ENCODE data around the gene TAS2R30. TPM values are rescaled to one million over a fixed set of nuclear protein-coding genes. Genes with fewer than 3 reads are reported as not detected.
"Not testable (repeated sequence)": the region's sequence is repeated elsewhere in the genome, so short reads cannot be mapped to it uniquely, and the experiment has no call there.

TAS2R30 gene
- total and polyA plus RNA-seq, 9 of the 15 experiments (the other 6 are each of a cell fraction or from before 2014, with no cell fraction given) = 0.11 to 4.0 (median 0.99) TPM; not detected in 3

GRCh38 chr12:11130382-11130781 is 4.1 kb downstream of the TAS2R30 start:
- H3K4me2 ChIP-seq (ENCODE audit: insufficient read depth, low read length) = no peak overlapping the region
- H4K20me1 ChIP-seq (replicated peaks; ENCODE audit: control insufficient read depth, insufficient read depth, low read length) = no peaks in the 10 kb centered on the region
- no TSS peak for BruUV-seq (replicated peaks)
- no peaks in the 10 kb centered on the region for H3K9me1 ChIP-seq (ENCODE audit: control insufficient read depth, insufficient read depth, low read length)
- TF ChIP-seq ZNF696 (CRISPR knock-in tag; conservative IDR thresholded peaks at IDR 0.05) = no peak
- TF ChIP-seq PRPF4 (IDR thresholded peaks at IDR 0.05; ENCODE audit: insufficient read depth, low read depth, low read length, poor library complexity, severe bottlenecking) = no peak
- TF ChIP-seq HDAC2 (IDR thresholded peaks at IDR 0.05) = no peak
- TF ChIP-seq ZBTB1 (CRISPR knock-in tag; IDR thresholded peaks at IDR 0.05; ENCODE audit: borderline replicate concordance, low read depth) = no peak
- no peak for TF ChIP-seq SNRNP70 (optimal IDR thresholded peaks at IDR 0.05; ENCODE audit: low read depth, low read length)
- TF ChIP-seq CAMTA2 (CRISPR knock-in tag; conservative IDR thresholded peaks at IDR 0.05) = no peak
- no peak for TF ChIP-seq OTX1 (CRISPR knock-in tag; IDR thresholded peaks at IDR 0.05)
- FAIRE-seq = no peak
- no peak overlapping the region for H3K4me3 ChIP-seq
- ATAC-seq = no peak
- no peaks in the 10 kb centered on the region for H3K27me3 ChIP-seq (ENCODE audit: control insufficient read depth in 2 of 2, insufficient read depth in 2 of 2, low read length in 2 of 2)
- H2AFZ ChIP-seq (ENCODE audit: low read depth, low read length) = no peak overlapping the region
- POLR2A ChIA-PET = no interaction called here
- WGBS (ENCODE audit: insufficient coverage, low coverage, missing lambda C conversion rate) = 100% methylated on average over 3 of the region's 3 CpGs
- no peaks in the 10 kb centered on the region for H3K4me1 ChIP-seq (replicated peaks in 1 of 2; ENCODE audit: control insufficient read depth in 2 of 2, insufficient read depth in 2 of 2, low read length in 2 of 2)
- DNase-seq (ENCODE audit: extremely low read depth in 1 of 4, low spot score in 3 of 4) = no peak
- no peaks in the 10 kb centered on the region for H3K9me3 ChIP-seq (replicated peaks; ENCODE audit: control insufficient read depth, insufficient read depth, low read depth, low read length)
- H3K36me3 ChIP-seq (ENCODE audit: control insufficient read depth, insufficient read depth, low read length) = no peaks in the 10 kb centered on the region
- H3K27ac ChIP-seq (ENCODE audit: extremely low read depth, low read depth, low read length) = no peak overlapping the region
- no peak overlapping the region for H3K9ac ChIP-seq (ENCODE audit: insufficient read depth in 1 of 2, low read depth in 2 of 2, low read length in 2 of 2)
- H3K79me2 ChIP-seq (ENCODE audit: control insufficient read depth, insufficient read depth, low read length) = peaks cover 39% of the 10 kb centered on the region
- intact Hi-C loops (cut with micrococcal nuclease) (no loop called here), in situ Hi-C loops (cut with MboI) (no loop called here)
- CTCF ChIA-PET (ENCODE audit: low intra/inter-chr PET ratio) = no interaction called here

DNA sequence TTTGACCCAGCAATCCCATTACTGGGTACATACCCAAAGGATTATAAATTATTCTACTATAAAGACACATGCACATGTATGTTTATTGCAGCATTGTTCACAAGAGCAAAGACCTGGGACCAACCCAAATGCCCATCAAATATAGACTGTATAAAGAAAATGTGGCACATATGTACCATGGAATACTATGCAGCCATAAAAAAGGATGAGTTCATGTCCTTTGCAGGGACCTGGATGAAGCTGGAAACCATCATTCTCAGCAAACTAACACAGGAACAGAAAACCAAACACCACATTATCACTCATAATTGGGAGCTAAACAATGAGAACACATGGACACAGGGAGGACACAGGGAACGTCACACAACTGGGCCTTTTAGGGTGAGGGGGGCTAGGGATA is 20.3 kb downstream of the TAS2R30 start:
- H4K20me1 ChIP-seq (replicated peaks; ENCODE audit: control insufficient read depth, insufficient read depth, low read length); H2AFZ ChIP-seq (ENCODE audit: low read depth, low read length); H3K4me2 ChIP-seq (ENCODE audit: insufficient read depth, low read length); POLR2A ChIA-PET; CTCF ChIA-PET (ENCODE audit: low intra/inter-chr PET ratio); H3K36me3 ChIP-seq (ENCODE audit: control insufficient read depth, insufficient read depth, low read length); in situ Hi-C loops (cut with MboI); H3K9me1 ChIP-seq (ENCODE audit: control insufficient read depth, insufficient read depth, low read length); H3K27ac ChIP-seq (ENCODE audit: extremely low read depth, low read depth, low read length); DNase-seq (ENCODE audit: extremely low read depth in 1 of 4, low spot score in 3 of 4); FAIRE-seq; H3K9me3 ChIP-seq (replicated peaks; ENCODE audit: control insufficient read depth, insufficient read depth, low read depth, low read length); H3K27me3 ChIP-seq (ENCODE audit: control insufficient read depth in 2 of 2, insufficient read depth in 2 of 2, low read length in 2 of 2); H3K9ac ChIP-seq (ENCODE audit: insufficient read depth in 1 of 2, low read depth in 2 of 2, low read length in 2 of 2); H3K4me3 ChIP-seq; H3K4me1 ChIP-seq (replicated peaks in 1 of 2; ENCODE audit: control insufficient read depth in 2 of 2, insufficient read depth in 2 of 2, low read length in 2 of 2); intact Hi-C loops (cut with micrococcal nuclease); BruUV-seq (replicated peaks); ATAC-seq: not testable (repeated sequence)
- peaks cover 72% of the 10 kb centered on the region for H3K79me2 ChIP-seq (ENCODE audit: control insufficient read depth, insufficient read depth, low read length)
- whole genome bisulfite sequencing (ENCODE audit: insufficient coverage, low coverage, missing lambda C conversion rate) = 100% methylated on average over 1 of the region's 1 CpG
- TF ChIP-seq RBM25 (IDR thresholded peaks at IDR 0.05; ENCODE audit: low read depth, low read length, severe bottlenecking) = peak; percentile 5
- TF ChIP-seq ZNF146 (CRISPR knock-in tag; IDR thresholded peaks at IDR 0.05; ENCODE audit: unreplicated experiment) = peak; percentile 69

DNA sequence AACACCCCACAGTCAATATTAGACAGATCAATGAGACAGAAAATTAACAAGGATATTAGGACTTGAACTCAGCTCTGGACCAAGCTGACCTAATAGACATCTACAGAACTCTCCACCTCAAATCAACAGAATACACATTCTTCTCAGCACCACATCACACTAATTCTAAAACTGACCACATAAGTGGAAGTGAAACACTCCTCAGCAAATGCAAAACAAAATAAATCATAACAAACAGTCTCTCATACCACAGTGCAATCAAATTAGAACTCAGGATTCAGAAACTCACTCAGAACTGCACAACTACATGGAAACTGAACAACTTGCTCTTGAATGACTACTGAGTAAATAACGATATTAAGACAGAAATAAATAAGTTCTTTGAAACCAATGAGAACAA is 23.2 kb downstream of the TAS2R30 start:
- not testable (repeated sequence) for BruUV-seq (replicated peaks)

More for the DNA sequence above, 23.2 kb downstream of the TAS2R30 start:
- FAIRE-seq; H3K27ac ChIP-seq (ENCODE audit: extremely low read depth, low read depth, low read length); H3K4me3 ChIP-seq; DNase-seq (ENCODE audit: extremely low read depth in 1 of 4, low spot score in 3 of 4); intact Hi-C loops (cut with micrococcal nuclease); H3K4me2 ChIP-seq (ENCODE audit: insufficient read depth, low read length); ATAC-seq; H3K9me3 ChIP-seq (replicated peaks; ENCODE audit: control insufficient read depth, insufficient read depth, low read depth, low read length); CTCF ChIA-PET (ENCODE audit: low intra/inter-chr PET ratio); H3K27me3 ChIP-seq (ENCODE audit: control insufficient read depth in 2 of 2, insufficient read depth in 2 of 2, low read length in 2 of 2); H2AFZ ChIP-seq (ENCODE audit: low read depth, low read length); H3K4me1 ChIP-seq (replicated peaks in 1 of 2; ENCODE audit: control insufficient read depth in 2 of 2, insufficient read depth in 2 of 2, low read length in 2 of 2); H3K36me3 ChIP-seq (ENCODE audit: control insufficient read depth, insufficient read depth, low read length); in situ Hi-C loops (cut with MboI); H4K20me1 ChIP-seq (replicated peaks; ENCODE audit: control insufficient read depth, insufficient read depth, low read length); H3K9ac ChIP-seq (ENCODE audit: insufficient read depth in 1 of 2, low read depth in 2 of 2, low read length in 2 of 2); H3K9me1 ChIP-seq (ENCODE audit: control insufficient read depth, insufficient read depth, low read length); POLR2A ChIA-PET: not testable (repeated sequence)
- peaks cover 70% of the 10 kb centered on the region for H3K79me2 ChIP-seq (ENCODE audit: control insufficient read depth, insufficient read depth, low read length)
- WGBS (ENCODE audit: insufficient coverage, low coverage, missing lambda C conversion rate) = 100% methylated on average over 1 of the region's 1 CpG
